ENCODE data around the gene FLNC.

DNA sequence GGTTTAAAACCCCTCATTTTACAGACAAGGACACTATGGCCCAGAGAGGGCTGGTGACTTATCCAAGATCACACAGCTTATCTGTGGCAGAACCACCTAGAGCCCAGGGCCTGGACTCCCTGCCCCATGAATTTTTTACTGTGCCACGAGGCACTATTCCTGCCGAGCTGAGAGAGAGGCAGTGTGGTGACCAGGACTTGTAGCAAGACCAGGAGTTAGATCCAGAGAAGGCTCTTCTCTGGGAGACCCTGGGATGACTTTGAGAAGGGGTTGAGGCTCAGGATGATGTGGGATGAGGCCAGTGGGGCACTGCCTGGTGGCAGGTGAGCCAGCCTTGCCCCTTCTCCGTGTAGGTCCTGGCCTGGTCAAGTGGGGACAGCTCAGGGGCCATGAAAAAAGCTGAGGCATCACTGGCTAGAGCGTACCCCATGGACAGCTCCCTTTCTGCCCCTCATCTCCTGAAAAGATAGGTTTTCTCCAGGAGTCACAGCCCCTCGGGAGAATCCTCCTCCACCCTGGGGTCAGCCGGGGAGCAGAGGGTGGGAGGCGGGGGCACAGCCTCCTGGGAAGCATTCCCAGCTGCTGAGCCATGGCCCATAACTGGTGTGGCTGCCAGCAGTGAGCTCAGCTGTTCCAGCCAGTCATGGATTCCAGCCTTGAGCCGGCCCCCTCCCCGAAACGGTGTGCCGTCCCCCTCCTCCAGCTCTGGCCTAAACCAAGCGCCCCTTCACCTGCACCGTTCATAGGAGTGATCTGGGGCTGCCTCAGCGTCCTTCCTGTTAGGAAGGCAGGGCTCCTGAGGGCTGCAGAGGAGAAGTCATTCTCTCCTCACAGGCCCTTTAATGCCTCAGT is 5.8 kb downstream of the FLNC start:
- TF ChIP-seq, protein P1, sequence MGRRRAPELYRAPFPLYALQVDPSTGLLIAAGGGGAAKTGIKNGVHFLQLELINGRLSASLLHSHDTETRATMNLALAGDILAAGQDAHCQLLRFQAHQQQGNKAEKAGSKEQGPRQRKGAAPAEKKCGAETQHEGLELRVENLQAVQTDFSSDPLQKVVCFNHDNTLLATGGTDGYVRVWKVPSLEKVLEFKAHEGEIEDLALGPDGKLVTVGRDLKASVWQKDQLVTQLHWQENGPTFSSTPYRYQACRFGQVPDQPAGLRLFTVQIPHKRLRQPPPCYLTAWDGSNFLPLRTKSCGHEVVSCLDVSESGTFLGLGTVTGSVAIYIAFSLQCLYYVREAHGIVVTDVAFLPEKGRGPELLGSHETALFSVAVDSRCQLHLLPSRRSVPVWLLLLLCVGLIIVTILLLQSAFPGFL (CRISPR knock-in tag; IDR thresholded peaks at IDR 0.05), result no peak
- TF ChIP-seq KDM4B (CRISPR knock-in tag; IDR thresholded peaks at IDR 0.05), result no peak
- TF ChIP-seq, protein P2, sequence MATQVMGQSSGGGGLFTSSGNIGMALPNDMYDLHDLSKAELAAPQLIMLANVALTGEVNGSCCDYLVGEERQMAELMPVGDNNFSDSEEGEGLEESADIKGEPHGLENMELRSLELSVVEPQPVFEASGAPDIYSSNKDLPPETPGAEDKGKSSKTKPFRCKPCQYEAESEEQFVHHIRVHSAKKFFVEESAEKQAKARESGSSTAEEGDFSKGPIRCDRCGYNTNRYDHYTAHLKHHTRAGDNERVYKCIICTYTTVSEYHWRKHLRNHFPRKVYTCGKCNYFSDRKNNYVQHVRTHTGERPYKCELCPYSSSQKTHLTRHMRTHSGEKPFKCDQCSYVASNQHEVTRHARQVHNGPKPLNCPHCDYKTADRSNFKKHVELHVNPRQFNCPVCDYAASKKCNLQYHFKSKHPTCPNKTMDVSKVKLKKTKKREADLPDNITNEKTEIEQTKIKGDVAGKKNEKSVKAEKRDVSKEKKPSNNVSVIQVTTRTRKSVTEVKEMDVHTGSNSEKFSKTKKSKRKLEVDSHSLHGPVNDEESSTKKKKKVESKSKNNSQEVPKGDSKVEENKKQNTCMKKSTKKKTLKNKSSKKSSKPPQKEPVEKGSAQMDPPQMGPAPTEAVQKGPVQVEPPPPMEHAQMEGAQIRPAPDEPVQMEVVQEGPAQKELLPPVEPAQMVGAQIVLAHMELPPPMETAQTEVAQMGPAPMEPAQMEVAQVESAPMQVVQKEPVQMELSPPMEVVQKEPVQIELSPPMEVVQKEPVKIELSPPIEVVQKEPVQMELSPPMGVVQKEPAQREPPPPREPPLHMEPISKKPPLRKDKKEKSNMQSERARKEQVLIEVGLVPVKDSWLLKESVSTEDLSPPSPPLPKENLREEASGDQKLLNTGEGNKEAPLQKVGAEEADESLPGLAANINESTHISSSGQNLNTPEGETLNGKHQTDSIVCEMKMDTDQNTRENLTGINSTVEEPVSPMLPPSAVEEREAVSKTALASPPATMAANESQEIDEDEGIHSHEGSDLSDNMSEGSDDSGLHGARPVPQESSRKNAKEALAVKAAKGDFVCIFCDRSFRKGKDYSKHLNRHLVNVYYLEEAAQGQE (IDR thresholded peaks at IDR 0.05; ENCODE audit: borderline replicate concordance in 1 of 2, low read depth in 1 of 2, low read length in 2 of 2), result no peak
- no peak for TF ChIP-seq ZFX (CRISPR knock-in tag; IDR thresholded peaks at IDR 0.05; ENCODE audit: low read depth)
- no peak for TF ChIP-seq KLF11 (CRISPR knock-in tag; IDR thresholded peaks at IDR 0.05)
- TF ChIP-seq PAX8 (CRISPR knock-in tag; IDR thresholded peaks at IDR 0.05; ENCODE audit: borderline replicate concordance), result no peak
- TF ChIP-seq, protein P3, sequence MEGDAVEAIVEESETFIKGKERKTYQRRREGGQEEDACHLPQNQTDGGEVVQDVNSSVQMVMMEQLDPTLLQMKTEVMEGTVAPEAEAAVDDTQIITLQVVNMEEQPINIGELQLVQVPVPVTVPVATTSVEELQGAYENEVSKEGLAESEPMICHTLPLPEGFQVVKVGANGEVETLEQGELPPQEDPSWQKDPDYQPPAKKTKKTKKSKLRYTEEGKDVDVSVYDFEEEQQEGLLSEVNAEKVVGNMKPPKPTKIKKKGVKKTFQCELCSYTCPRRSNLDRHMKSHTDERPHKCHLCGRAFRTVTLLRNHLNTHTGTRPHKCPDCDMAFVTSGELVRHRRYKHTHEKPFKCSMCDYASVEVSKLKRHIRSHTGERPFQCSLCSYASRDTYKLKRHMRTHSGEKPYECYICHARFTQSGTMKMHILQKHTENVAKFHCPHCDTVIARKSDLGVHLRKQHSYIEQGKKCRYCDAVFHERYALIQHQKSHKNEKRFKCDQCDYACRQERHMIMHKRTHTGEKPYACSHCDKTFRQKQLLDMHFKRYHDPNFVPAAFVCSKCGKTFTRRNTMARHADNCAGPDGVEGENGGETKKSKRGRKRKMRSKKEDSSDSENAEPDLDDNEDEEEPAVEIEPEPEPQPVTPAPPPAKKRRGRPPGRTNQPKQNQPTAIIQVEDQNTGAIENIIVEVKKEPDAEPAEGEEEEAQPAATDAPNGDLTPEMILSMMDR (CRISPR knock-in tag; IDR thresholded peaks at IDR 0.05), result no peak
- TF ChIP-seq, protein P4, sequence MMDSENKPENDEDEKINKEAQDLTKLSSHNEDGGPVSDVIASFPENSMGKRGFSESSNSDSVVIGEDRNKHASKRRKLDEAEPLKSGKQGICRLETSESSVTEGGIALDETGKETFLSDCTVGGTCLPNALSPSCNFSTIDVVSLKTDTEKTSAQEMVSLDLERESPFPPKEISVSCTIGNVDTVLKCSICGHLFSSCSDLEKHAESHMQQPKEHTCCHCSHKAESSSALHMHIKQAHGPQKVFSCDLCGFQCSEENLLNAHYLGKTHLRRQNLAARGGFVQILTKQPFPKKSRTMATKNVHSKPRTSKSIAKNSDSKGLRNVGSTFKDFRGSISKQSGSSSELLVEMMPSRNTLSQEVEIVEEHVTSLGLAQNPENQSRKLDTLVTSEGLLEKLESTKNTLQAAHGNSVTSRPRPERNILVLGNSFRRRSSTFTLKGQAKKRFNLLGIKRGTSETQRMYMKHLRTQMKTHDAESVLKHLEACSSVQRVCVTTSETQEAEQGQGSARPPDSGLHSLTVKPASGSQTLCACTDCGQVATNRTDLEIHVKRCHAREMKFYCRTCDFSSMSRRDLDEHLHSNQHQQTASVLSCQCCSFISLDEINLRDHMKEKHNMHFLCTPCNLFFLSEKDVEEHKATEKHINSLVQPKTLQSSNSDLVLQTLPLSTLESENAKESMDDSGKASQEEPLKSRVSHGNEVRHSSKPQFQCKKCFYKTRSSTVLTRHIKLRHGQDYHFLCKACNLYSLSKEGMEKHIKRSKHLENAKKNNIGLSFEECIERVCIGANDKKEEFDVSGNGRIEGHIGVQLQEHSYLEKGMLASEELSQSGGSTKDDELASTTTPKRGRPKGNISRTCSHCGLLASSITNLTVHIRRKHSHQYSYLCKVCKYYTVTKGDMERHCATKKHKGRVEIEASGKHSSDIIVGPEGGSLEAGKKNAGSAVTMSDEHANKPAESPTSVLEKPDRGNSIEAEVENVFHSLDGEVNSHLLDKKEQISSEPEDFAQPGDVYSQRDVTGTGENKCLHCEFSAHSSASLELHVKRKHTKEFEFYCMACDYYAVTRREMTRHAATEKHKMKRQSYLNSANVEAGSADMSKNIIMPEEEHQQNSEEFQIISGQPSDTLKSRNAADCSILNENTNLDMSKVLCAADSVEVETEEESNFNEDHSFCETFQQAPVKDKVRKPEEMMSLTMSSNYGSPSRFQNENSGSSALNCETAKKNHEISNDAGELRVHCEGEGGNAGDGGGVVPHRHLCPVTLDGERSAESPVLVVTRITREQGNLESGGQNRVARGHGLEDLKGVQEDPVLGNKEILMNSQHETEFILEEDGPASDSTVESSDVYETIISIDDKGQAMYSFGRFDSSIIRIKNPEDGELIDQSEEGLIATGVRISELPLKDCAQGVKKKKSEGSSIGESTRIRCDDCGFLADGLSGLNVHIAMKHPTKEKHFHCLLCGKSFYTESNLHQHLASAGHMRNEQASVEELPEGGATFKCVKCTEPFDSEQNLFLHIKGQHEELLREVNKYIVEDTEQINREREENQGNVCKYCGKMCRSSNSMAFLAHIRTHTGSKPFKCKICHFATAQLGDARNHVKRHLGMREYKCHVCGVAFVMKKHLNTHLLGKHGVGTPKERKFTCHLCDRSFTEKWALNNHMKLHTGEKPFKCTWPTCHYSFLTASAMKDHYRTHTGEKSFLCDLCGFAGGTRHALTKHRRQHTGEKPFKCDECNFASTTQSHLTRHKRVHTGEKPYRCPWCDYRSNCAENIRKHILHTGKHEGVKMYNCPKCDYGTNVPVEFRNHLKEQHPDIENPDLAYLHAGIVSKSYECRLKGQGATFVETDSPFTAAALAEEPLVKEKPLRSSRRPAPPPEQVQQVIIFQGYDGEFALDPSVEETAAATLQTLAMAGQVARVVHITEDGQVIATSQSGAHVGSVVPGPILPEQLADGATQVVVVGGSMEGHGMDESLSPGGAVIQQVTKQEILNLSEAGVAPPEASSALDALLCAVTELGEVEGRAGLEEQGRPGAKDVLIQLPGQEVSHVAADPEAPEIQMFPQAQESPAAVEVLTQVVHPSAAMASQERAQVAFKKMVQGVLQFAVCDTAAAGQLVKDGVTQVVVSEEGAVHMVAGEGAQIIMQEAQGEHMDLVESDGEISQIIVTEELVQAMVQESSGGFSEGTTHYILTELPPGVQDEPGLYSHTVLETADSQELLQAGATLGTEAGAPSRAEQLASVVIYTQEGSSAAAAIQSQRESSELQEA (CRISPR knock-in tag; IDR thresholded peaks at IDR 0.05; ENCODE audit: not compliant biosample characterization), result no peak
- TF ChIP-seq, protein P5, sequence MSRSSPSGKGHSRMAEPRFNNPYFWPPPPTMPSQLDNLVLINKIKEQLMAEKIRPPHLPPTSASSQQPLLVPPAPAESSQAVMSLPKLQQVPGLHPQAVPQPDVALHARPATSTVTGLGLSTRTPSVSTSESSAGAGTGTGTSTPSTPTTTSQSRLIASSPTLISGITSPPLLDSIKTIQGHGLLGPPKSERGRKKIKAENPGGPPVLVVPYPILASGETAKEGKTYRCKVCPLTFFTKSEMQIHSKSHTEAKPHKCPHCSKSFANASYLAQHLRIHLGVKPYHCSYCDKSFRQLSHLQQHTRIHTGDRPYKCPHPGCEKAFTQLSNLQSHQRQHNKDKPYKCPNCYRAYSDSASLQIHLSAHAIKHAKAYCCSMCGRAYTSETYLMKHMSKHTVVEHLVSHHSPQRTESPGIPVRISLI (CRISPR knock-in tag; IDR thresholded peaks at IDR 0.05; ENCODE audit: borderline replicate concordance), result no peak
